ENCODE measurements around the gene GPC1.

GPC1 gene

DNA sequence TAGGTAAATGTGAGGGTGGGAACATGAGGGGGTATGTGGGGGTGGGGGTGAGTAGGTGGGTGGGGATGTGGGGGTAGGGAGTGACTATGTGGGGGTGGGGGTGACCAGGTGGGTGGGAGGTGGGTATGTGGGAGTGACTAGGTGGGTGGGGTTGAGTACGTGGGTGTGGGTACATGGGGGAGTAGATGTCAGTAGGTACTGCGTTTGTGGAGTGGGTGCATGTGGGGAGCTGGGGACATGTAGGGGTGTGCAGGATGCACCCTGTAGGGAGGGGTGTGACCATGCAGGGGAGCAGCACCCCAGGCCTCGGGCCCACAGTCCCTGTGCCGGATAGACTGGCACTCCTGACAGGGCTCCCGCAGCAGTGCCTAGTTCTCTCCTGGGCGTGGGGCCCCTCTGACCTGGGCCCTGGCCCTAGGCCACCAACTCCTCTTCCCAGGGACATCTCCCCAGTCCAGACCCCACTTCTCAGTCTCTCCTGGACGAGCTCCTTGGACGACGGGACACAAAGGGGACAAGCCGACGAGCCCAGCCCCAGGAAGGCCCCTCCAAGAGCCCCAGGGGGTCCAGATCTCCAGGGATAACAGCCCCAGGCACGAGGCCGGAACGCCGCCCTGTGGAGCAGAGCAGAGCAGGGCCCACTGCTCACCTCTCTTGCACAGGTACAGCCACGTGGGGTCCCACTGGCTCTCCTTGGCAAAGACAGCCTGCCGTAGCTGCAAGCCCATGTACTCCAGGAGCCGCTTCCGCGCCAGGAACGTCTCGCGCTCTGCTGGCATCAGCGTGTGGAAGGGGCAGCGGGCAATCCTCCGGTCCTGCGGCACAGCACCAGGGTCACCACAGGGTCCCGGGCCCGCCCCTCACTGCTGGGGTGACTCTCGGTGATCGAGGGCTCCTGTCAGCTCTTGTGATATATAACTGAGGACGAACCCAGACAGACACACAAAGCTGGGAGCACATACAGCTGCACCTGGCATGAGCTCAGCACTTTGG lies 64.1 kb downstream of the GPC1 start:
- Histone ChIP-seq H3K27me3 (no peaks in the 10 kb centered on the region), H3K9me3 (no peaks in the 10 kb centered on the region), H3K36me3 (peaks cover 0 to 50% (median 38%) of the 10 kb centered on the region in 3 donors), H3K4me1 (no peaks in the 10 kb centered on the region), H3K4me3 (no peak overlapping the region), H3K27ac (no peak overlapping the region)
- DNase-seq: no peak
- intact Hi-C loops (cut with DNase I; ENCODE audit: low total_unique reads): no loop called here
- TF ChIP-seq CTCF (IDR thresholded peaks at IDR 0.05): no peak

DNA sequence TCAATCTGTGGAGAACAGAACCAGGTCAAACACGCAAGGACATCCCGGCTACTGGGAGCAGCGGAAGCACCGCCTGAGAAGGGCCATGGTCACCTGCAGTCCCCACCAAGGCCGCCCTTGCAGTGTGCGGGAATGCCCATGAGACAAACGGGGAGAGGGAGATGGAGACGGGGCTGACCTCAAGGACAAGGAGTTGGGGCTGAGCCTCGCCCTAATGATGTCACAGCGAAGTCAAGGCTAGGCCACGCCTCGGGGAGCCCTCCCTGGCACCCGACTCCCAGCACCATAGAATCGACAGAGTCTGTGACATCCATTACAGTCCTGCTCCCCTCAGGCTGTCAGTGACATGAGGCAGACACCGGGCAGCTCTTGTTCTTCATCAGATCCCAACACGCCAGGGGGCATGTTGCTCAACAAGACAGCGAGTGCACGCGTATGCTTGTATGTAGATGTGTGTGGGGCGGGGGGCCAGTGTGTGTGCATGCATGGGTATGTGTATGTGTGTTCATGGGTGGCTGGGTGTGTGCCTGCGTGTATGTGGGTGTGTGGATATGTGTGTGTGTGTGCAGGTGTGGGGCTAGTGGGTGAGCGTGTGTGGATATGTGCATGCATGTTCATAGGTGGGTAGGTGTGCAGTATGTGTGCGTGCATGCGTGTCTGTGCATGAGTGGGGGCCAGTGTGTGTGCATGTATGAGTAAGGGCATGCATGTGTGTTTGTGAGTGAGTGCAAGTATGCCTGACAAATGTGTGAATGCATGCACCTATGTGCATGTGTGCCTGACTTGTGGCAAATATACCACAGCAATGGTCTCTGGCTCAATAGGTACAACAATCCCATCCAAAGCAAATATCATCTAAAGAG lies 65.3 kb downstream of the GPC1 start:
- Histone ChIP-seq H3K36me3 (peaks cover 0 to 59% (median 36%) of the 10 kb centered on the region in 3 donors), H3K27me3 (no peaks in the 10 kb centered on the region), H3K4me1 (no peaks in the 10 kb centered on the region), H3K4me3 (no peak overlapping the region), H3K9me3 (no peaks in the 10 kb centered on the region), H3K27ac (no peak overlapping the region)
- no peak for TF ChIP-seq CTCF (IDR thresholded peaks at IDR 0.05)
- intact Hi-C loops (cut with DNase I; ENCODE audit: low total_unique reads): no loop called here
- no peak for DNase-seq

GRCh38 chr2:240501531-240501991 lies 66.1 kb downstream of the GPC1 start:
- peaks cover 0 to 60% (median 36%) of the 10 kb centered on the region in 3 donors for H3K36me3 ChIP-seq
- intact Hi-C loops (cut with DNase I; ENCODE audit: low total_unique reads): no loop called here
- no peak overlapping the region for H3K4me3 ChIP-seq

GRCh38 chr2:240502059-240502429 lies 66.6 kb downstream of the GPC1 start:
- intact Hi-C loops (cut with DNase I; ENCODE audit: low total_unique reads): no loop called here
- H3K4me1 ChIP-seq: no peaks in the 10 kb centered on the region
- no peaks in the 10 kb centered on the region for H3K27me3 ChIP-seq
- DNase-seq: no peak
- no peak overlapping the region for H3K4me3 ChIP-seq
- H3K9me3 ChIP-seq: no peaks in the 10 kb centered on the region
- TF ChIP-seq CTCF (IDR thresholded peaks at IDR 0.05): no peak
- peaks cover 0 to 56% (median 31%) of the 10 kb centered on the region in 3 donors for H3K36me3 ChIP-seq
- H3K27ac ChIP-seq: no peak overlapping the region

More at GRCh38 chr2:240501531-240501991, 66.1 kb downstream of the GPC1 start:
- no peak overlapping the region for H3K27ac ChIP-seq
- no peak for DNase-seq
- H3K4me1 ChIP-seq: no peaks in the 10 kb centered on the region
- no peak for TF ChIP-seq CTCF (IDR thresholded peaks at IDR 0.05)
- no peaks in the 10 kb centered on the region for H3K9me3 ChIP-seq
- no peaks in the 10 kb centered on the region for H3K27me3 ChIP-seq

GRCh38 chr2:240502430-240503121 lies 67.1 kb downstream of the GPC1 start:
- DNase-seq: no peak
- intact Hi-C loops (cut with DNase I; ENCODE audit: low total_unique reads): no loop called here
- H3K4me3 ChIP-seq: no peak overlapping the region

More at GRCh38 chr2:240502430-240503121, 67.1 kb downstream of the GPC1 start:
- Histone ChIP-seq H3K27me3 (no peaks in the 10 kb centered on the region), H3K9me3 (no peaks in the 10 kb centered on the region), H3K4me1 (no peaks in the 10 kb centered on the region), H3K36me3 (peaks cover 0 to 51% (median 27%) of the 10 kb centered on the region in 3 donors), H3K27ac (no peak overlapping the region)
- TF ChIP-seq CTCF (IDR thresholded peaks at IDR 0.05): no peak

All from tibial artery (tissue), 4 donors.